Islet precursor cell (in vitro differentiated cells): Measurements from ENCODE around the gene DDOST.

Experiments
- DNase-seq: peaks from one replicate; pipeline ENCODE4 v3.0.0-alpha.2; 2018

The DDOST gene

DNA sequence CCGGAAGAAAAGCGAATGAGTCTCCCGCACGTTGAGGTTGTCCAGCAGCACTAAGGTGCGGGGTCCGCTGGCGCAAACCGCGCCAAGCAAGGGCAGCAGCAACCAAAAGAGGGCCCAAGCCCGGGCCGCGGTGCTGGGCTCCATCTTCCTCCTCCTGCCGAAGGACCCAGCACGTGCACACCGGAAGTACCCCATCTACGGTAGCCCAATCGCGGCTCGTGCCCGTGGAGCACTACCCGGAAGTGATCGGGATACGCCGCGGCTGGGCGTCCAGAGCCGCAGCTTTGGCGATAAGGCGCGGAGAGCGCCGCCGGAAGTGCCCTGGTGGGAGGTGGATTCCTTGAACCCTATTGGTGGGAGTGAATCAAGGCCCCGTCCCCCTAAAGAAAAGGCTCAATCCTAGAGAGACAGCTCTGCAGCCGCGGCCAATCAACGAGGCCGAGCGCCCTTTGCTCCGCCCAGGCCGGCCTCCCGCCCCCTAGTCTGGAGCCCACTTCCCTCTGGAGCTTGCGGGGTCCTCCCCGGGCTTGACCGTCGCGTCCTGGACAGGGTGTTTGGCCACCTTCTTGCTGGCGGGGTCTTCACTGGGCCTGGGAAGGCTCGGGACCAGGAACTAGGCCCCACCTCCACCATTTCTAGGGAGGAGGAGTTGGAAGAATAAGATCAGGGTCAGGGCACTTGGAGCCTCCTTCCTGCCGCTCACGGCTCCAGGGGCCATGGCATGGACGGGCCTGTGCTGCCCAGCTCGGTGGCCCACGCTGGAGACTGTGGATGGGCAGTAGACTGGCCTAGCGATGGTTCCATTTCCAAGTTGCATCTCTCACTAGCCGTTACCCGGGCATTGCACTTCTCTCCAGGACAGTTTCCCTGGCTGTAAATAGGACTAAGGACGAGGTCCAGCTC lies at the start of gene DDOST:
DDOST (minus strand) TSS at position 163 of the 903 bp plus-strand sequence; CDS start at position 144, 19 bp downstream.
- DNase-seq, result peak; percentile 99

DNA sequence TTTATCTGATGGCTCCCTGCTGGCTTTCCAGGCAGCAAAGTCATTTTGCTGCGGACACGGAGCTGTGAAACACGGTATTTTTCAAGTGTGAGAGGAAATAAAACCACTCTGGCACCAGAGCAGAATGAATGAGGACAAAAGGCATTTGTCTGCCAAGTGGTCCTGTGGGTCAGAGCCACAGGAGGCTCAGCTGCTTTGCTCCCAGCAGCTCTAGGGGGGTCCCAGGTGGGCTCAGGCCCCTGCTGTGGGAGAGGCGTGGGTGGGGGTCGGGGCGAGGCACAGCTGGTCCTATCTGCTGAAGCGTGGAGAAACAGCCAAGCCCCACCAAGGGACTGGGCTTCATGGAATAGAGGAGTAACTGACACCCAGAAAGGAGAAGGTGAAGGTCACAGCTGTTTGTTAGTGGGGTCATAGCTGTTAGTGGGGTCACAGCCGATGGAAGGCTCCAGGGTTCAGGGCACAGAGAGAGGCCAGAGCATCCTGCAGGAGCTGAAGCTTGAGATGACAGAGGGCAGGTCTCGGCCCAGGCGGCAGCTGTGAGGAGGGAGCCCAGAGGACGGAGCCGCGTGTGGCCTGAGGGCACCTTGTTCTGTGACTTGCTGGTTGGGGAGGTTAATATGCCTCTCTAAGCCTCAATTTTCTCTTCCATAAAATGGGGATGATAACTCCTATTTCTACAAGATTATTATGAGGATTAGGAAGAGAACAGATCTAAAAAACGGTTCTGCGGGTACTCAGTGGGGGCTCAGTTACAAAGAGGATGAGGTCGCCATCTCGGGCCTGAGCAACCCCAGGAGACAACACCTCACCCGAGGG lies 49.5 kb upstream of the DDOST start:
- no peak for DNase-seq

DNA sequence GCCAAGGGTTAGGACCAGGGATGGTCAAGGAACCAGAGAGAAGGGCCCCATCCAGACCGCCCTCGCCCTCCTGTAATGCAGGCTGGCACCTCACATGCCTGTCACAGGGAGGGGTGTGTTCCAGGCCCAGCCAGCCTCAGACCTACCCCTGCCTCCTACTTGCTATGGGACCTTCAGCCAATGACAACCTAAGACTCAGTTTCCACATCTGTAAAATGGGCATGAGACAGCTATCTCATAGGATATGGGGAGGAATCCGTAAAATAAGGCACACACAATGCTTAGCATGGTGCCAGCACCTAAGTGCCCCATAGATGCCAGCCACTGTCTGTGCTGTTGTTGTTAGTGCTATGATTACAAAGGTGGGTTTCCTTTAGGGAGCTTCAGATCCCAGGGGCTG lies 48.7 kb upstream of the DDOST start:
- no peak for DNase-seq

DNA sequence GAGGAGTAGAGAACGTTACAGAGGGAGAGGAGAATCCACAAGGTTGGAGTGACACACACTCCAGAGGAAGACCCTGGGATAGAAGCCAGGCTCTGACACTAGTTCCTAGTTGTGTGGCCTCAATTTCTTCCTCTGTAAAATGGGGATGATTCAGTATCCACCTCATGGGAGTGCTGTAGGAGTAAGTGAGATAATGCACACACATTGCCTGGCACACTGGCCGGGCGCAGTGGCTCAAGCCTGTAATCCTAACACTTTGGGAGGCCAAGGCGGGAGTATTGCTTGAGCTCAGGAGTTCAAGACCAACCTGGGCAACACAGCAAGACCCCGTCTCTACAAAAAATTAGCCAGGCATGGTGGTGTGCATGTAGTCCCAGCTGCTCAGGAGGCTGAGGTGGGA lies 47.7 kb upstream of the DDOST start:
- no peak for DNase-seq

DNA sequence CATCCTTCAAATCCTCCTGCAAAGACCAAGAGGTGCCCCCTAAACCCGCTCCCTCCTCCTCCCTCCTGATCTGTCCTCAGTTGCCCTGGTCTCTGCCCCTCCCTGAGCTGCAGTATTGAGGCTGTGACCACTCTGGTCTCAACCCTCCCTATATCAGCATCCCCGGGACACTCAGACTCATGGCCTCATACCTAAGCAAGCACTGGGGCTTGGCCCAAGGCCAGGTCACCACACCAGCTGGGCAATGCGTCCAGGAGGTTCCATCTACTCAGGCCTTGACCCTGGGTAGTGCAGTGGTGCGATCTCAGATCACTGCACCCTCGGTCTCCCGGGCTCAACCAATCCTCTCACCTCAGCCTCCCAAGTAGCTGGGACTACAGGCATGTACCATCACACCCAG lies 46.9 kb upstream of the DDOST start:
- no peak for DNase-seq

DNA sequence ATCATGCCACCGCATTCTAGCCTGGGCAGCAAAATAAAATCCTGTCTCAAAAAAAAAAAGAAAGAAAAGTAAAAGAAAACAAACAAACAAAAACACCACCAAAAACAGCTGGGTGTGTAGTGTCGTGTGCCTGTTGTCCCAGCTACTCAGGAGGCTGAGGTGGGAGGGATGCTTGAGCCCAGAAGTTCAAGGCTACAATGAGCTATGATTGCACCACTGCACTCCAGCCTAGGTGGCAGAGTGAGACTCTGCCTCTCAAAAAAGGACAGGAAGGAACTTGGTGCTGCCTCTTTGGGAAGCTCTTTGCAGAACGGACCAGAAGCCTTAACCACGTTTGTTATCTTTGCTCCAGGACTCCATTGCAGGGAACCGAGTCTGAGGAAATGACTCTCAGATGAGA lies 45.7 kb upstream of the DDOST start:
- DNase-seq, result no peak

DNA sequence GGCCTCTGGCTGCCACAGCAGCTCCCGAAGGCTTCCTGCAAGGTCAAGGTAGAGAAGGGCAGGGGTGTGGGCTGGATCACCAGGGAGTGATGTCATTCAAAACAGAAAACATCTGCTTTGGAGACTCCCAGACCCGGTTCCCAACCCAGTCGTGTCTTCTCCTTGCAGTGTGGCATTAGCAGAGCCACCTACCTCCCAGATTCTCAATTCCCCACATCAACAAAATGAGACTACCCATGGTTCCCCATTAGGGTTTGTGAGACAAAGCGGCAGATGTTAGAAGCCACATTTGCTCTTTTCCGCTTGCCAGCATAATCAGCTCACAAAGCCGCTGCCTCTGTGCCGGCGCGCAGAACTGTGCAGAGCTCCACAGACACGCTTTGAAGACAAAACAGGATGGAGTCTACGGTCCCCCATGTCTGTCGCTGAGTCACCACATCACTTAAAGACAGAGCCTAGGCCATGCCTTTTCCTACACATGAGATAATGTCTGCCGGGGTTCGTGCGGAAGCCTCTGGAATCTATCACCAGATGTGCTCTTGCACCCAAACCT lies 44.1 kb upstream of the DDOST start:
- peak; percentile 73 for DNase-seq

DNA sequence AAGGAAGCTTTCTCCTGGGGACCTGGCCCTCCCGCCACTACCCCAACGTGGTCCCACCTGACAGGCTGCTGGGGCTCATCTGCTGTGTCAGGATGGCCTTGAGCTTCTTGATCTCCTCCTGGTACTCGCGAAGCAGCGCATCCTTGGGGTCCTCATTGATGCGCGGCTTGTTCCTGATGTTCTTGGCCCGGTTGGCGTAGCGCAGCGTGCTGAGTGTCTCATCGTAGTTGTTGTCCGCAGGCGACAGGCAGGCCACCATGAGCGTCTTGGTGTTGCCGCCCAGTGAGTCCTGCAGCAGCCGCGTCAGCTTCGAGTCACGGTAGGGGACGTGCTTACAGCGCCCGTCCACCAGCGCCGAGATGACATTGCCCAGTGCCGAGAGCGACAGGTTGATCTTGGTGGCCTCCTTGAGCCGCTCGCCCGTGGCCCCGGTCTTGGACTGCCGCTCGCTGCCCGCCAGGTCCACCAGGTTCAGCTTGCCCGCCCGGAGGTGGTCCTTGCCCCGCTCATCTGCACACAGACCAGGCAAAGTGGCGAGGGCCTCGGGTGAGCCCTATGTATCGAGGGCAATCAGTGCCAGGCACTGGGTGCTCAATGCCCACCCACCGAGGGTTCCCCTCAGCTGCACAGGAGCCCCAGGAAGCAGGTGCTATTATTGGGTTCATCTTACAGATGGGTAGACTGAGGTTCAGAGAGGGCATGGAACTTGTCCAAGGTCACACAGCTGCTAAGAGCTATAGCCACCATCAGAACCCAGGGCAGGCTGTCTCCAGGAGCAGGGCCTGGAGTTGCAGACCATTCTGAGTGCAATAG lies 43.4 kb upstream of the DDOST start:
- DNase-seq, result no peak

DNA sequence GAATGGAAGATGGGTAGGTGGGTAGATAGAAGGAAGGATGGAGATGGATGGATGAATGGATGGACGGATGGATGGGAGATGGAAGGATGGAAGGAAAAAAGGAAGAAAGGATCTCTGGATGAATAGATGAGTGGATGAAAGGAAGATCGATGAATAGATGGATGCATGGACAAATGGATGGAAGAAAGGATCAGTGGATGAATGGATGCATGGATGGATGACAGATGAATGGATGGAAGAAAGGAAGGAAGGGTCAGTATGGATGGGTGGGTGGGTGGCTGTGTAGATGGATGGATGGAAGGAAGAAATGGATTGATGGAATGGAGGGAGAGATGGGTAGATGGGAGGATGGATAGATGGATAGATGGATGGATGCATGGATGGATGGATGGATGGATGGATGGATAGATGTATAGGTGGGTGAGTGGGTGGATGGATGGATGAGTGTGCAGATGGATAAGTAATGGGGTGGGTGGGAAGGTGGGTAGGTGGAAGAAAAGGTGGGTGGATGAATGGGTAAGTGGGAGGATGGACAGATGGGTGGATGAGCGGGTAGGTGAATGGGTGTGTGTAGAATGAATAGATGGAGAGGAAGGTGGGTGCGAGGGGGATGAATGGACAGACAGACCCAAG lies 42.1 kb upstream of the DDOST start:
- no peak for DNase-seq

DNA sequence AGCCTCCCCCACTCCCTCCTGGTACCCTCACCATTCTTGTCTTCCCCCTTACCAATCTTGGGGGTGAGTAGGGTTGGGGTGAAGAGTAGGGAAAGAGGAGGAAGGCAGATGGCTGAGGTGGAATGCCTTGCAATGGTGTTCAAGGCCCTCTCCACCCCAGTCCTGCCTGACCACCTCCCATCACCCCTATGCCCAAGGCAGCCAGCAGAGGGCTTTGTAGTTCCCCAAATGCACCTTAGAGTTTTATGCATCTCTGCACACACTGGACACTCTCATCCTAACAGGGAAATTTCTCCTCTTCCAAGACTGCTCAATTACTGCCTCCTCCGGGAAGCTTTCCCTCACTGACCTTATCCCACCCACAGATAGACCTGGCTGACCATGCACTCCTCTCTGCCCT lies 41.2 kb upstream of the DDOST start:
- DNase-seq, result no peak

DNA sequence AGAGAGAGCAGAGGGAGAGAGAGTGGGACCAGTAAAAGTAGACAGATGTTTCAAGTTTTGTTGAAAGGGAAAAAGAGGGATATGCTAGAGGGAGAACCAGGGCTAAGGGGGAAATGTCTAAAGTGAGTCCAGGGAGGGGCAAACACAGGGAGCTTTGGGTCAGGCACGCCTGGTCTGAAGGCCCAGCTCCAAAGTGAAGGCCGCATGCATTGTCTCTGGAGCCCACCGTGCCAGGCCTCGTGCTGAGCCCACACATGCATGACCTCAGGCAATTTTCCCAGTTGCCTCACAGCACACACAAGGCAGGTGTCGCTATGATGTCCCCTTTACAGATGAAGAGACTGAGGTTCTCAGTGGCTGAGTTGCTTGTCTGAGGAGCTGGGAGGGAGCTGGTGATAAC lies 40.7 kb upstream of the DDOST start:
- no peak for DNase-seq

DNA sequence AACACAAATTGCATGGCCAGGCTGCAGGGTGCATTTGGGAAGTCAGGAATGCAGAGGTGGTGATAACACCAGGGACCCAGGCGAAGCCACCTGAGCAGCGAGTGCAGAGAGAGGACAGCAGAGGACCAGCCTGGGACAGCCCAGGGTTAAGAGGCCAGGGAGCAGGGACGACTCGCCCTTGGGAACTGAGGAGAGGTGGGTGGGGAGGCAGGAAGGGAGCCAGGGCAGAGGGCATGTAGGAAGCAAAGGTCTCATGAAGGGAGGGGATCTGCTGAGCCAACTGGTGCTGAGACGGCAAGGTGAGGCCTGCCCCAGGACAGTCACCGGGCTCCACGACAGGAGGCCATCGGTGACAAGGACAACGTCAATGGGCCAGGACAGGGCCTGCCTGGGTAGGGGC lies 40.3 kb upstream of the DDOST start:
- no peak for DNase-seq

DNA sequence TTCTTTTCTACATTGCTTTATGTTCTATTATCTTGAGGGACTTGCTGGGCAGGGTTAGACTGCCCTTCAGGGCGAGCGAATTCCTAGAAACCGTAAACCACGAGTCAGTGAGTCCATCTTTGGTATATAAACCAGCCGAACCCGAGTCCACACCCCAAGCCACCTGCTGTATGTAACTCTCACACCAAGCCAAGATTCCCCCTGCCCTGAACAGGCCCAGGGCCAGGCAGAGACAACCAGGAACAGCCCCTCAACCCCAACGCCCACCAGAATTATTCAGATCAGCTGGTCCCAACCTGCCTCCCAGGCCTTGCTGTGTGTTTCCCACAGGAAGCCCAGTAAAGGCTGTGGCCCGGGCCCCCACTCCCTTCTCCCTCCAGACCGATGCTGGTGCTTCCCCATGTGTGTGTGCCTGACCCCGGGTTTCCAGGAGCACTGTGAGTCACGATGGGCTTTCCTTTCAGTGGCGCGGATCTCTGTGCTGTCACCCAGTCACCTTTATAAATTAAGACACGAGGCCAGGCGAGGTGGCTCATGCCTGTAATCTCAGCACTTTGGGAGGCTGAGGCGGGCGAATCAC lies 39.6 kb upstream of the DDOST start:
- DNase-seq, result no peak

DNA sequence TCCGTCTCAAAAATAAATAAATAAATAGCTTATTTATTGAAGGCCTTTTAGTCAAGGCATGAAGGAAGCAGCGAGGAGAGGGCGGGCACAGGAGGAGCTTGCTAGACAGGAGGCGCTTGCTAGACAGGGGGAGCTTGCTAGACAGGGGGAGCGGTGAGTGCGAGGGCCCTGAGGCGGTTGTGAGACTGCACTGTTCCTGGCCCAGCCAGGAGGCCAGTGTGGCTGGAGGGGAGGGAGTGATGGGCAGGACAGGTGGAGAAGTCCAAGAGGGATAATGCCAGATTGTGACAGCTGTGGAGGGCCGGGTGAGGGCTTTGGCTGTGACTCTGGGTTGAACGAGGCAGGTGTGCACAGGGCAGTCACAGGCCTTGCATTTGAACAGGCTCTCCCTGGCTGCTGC lies 38.4 kb upstream of the DDOST start:
- peak; percentile 84 for DNase-seq

DNA sequence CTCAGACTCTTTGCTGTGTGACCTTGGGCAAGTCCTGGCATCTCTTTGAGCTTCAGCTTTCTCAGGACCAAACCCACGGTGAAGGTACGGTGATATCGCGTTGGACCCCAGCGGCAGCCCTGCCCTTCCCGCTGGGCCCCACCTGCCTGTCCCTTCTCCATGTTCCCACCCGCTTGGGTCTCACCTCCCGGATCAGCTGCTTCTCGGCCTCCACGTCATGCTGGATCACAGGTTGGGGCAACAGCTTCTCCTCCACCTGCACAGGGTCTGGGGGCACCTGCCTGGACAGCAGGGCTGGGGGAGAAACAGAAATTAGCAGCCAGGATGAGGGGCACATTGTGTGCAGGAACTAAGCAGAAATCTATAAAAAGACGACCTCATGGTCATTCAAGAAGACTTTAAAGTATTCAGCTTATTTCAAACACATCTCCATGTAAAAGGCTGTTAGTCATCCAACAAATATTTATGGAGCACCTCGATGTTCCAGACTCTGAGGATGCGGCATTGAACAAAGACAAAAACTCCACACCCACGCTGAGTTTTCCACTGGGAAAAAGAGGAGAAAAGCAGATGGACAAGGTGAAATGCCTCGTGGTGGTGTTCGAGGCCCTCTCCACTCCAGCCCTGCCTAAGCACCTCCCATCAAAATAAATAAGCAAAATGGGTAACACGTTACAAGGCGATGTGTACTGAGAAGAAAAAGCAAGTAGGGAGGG lies 37.2 kb upstream of the DDOST start:
- DNase-seq, result peak; percentile 79

DNA sequence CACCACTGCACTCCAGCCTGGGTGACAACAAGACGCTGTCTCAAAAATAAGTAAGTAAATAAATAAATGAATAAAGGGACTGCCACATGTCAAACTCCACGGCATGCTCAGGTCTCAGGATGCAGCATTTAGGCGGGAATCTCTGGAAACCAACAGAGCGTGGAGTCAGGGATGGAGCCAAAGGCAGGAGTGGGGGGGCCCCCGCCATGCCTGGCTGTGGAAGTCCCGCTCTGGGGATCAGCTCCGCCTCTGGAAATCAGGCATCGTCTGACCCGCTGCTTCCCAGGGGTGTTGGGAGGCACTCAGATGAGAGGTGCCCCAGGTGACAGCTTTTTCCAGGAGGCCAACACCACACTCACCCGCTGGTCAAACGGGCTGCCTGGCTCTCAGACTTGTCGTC lies 36.4 kb upstream of the DDOST start:
- DNase-seq, result no peak

DNA sequence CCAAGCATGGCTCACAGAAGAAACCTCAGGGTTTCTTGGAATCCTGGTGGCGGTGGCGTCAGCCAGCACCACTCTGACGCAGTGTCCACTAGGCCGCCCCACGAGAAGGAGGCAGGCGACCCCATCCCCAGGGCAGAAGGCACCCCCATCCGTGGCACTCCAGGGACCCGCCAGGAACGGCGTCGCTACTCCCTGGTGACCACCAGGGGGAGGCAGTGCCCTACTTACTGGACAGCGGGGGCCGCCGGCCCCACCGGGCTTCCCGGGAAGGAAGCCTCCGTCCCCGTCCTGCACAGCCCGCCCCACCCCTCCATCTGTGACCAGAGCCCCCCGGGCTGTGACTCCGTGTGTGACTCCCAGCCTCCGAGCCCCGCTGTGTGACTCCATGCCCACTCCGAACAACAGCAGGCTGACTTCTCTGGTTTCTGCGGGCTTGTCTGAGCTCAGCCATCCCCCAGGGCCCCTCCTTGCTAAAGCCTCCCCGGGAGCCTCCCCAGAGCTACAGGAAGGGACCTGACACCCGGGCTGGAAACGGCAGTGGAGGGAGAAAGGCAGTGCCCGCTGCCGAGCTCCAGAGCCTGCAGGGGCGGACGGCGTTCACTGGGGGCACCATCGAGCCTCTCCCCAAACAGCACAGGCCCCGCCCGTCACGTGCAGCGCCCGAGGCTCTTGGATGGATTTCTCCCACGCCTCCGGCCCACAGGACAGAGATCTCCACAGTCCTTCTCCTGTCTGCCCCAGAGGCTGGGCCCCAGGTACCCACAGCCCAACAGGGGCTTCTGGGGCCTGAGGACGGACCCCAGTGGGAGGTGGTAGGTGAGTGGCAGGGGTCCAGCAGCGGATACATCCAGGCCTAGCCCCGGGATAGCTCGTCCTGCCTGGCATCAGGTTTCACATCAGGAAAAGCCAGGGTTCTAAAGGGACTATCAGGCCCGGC lies 35.5 kb upstream of the DDOST start:
- peak; percentile 98 for DNase-seq

DNA sequence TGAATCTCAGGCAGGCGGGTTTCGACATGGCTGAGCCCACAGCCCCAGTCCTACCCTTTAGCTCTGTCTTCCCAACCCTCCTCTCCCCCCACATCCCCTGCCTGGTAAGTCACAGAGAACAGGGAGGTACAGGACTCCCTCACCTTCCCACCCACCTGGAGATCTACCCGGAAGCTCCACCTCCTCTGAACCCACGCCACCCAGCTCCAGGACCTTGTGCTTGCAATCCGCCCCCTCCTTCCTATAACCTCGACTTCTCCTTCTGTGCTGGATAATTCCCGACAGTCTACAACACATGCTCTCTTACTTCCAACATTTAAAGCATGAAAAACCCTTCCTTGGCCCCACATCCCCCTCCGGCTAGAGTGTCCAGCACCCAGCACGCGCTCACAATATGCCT lies 34.3 kb upstream of the DDOST start:
- no peak for DNase-seq

DNA sequence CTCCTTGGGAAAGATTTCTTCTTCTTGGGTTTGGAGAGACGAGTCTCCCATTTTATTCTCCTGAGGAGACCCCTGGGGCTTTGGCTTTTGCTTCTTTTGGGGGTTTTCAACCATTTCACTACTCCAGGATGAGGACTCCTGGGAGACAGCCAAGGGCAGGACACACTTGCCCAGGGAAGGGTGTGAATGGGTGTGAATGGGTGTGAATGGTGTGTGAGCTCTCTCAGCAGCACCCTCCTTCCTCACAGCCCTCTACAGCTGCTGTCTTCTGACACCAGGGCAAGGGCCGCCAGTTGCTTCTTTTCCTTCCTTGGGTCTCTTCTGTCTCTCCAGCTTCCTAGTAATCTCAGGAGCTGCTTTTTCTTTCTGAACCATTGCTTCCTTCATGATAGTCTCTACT lies 32.5 kb upstream of the DDOST start:
- DNase-seq, result no peak

DNA sequence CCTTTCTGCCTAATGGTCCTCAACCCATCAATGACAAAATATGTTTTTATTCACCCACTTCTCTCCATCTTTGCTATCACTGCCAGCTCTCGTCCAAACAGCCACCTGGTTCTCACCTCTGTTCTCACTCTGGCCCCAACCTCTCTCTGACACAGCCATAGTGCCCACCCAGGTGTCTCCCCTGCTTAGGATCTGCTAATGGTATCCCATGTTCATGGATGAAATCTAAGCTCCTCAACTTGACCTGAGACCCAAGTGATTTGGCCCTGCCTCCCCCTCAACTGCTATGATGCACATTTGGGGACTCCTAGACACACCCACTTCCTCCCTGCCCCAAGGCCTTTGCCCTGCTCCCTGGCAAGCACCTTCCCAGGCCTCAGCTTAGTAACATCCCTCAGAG lies 30.7 kb upstream of the DDOST start:
- DNase-seq, result no peak
